ENCODE data around the gene CCDC40.

The CCDC40 gene

DNA sequence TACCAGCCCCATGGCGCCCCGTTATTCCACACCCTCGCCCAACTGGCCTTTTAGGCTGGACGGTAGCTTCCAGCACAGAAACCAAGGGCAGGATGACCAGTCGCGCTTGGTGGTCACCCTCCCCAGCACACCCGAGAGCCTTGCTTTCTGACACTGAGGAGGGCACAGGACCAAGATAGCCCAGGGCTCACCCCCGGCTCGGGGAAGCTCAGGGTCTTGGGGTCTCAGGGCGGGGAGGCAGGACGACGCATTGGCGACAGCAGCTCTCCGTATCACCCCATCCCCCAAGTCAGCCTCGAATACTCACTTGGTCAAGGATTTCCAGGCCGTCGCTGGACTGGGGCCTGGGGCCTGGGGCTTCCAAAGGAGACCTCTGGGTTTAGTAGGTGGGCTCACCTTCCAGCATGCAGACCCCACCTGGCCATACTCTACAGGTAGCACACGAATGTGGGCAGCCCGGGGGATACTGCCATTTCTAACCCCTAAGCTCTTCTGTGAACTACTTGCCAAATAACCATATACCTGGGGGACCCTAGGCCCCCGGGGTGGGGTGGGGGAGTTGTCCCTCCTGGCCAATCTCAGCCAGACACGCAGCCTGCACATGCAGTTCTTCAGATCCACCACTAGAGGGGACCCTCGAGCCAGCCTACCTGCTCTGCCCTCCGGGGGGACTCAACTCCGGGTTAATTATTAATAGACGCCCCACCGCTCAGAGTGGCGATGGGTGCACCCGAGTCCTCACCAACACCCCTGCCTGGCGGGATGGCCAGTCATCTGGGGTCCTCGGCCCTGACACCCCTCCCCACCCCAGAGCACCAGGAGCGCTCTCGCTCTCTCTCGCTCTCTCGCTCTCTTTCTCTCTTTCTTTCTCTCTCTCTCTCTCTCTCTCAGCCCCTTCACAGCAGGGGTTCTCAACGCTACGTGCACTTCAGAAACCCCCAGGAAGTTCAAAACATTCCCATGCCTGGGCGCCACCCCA lies 30.8 kb upstream of the CCDC40 start:
- no peaks in the 10 kb centered on the region for H3K27me3 ChIP-seq (ENCODE audit: control insufficient read depth, insufficient read depth, low read length)
- H3K4me3 ChIP-seq (ENCODE audit: low read length) = no peak overlapping the region
- no peaks in the 10 kb centered on the region for H3K36me3 ChIP-seq (ENCODE audit: control insufficient read depth, insufficient read depth, low read length)
- peaks cover 20% of the 10 kb centered on the region for H3K4me1 ChIP-seq (ENCODE audit: control insufficient read depth, insufficient read depth, low read length)
- H3K9me3 ChIP-seq (ENCODE audit: control insufficient read depth, low read length) = no peaks in the 10 kb centered on the region
- H3K9ac ChIP-seq (ENCODE audit: low read length) = peak overlapping the region; percentile 67

DNA sequence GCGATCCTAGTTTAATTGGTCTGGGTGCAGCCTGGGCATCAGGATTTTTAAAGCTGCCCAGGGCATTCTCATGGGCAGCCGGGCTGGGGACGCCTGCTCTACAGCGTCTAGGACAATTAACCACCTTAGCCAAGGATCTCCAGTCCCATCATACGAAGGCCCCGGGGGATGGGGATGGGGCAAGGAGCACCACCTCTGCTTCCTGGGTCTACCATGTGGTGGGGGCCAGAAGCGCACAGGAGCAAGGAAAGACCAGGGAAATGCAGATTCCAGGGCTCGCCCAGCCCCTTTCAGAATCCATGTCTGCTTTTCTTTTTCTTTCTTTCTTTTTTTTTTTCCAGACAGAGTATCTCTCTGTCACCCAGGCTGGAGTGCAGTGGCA lies 30.1 kb upstream of the CCDC40 start:
- H3K36me3 ChIP-seq (ENCODE audit: control insufficient read depth, insufficient read depth, low read length) = no peaks in the 10 kb centered on the region
- H3K4me3 ChIP-seq (ENCODE audit: low read length) = no peak overlapping the region
- H3K4me1 ChIP-seq (ENCODE audit: control insufficient read depth, insufficient read depth, low read length) = peaks cover 20% of the 10 kb centered on the region
- no peaks in the 10 kb centered on the region for H3K9me3 ChIP-seq (ENCODE audit: control insufficient read depth, low read length)
- peak overlapping the region; percentile 67 for H3K9ac ChIP-seq (ENCODE audit: low read length)
- no peaks in the 10 kb centered on the region for H3K27me3 ChIP-seq (ENCODE audit: control insufficient read depth, insufficient read depth, low read length)

DNA sequence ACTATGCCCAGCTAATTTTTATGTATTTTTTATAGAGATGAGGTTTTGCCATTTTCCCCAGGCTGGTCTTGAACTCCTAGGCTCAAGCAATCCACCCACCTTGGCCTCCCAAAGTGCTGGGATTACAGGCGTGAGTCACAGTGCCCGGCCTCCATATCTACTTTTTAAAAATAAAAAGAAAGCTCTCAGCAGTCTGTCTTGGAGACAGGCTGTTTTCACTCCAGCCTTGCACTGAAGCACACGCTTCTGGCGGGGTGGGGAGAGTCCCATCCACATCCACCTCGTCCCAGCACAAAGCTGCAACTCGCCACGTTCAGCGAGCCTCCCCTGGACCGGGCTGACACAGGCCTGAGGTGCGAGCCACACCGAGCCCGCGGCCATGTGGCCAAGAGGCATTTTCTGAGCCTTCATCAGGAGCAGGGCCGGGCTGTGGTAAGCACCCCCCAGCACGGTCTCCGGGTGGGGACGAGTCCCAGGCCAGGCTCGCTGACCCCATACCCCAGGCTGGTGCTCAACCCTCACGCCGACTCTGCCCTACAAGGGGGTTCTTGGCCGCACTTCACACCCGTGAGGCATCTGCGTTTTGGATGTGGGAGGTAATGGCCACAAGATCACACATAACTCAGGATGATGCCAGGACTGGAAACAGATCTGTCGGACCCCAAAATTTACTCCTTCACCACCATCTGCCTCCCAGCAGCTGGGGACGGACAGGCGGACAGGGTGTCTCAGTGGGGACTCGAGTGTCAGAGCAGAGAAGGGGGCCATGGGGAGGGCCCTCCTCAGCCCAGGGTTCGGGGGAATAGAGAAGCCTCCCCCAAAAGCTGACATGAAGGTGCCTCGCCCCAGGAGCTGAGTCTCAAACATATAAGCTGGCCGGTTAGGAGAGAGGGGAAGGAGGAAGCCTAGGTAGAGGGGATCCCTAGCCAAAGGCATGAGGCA lies 29.4 kb upstream of the CCDC40 start:
- no peaks in the 10 kb centered on the region for H3K36me3 ChIP-seq (ENCODE audit: control insufficient read depth, insufficient read depth, low read length)
- no peaks in the 10 kb centered on the region for H3K27me3 ChIP-seq (ENCODE audit: control insufficient read depth, insufficient read depth, low read length)
- H3K4me3 ChIP-seq (ENCODE audit: low read length) = no peak overlapping the region
- H3K4me1 ChIP-seq (ENCODE audit: control insufficient read depth, insufficient read depth, low read length) = peaks cover 20% of the 10 kb centered on the region
- H3K9me3 ChIP-seq (ENCODE audit: control insufficient read depth, low read length) = no peaks in the 10 kb centered on the region
- no peak overlapping the region for H3K9ac ChIP-seq (ENCODE audit: low read length)

DNA sequence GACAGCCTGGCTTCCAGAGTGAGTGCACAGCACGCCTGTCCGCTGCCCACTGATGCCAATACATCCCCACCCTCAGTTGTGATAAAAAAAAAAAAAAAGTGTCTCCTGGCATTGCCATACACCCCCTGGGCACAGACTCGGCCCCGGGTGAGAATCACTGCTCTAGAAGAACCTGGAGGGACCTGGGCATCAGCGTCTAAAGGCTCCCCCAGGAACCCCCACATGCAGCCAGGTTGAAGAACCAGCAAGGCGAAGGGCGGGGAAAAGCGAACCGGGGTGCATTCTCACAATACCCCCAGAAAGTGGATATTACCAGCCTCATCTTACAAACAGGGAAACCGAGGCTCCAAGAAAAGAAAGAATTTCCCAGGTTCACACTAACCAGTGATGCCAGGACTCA lies 28.5 kb upstream of the CCDC40 start:
- peaks cover 16% of the 10 kb centered on the region for H3K4me1 ChIP-seq (ENCODE audit: control insufficient read depth, insufficient read depth, low read length)
- H3K4me3 ChIP-seq (ENCODE audit: low read length) = no peak overlapping the region
- no peaks in the 10 kb centered on the region for H3K27me3 ChIP-seq (ENCODE audit: control insufficient read depth, insufficient read depth, low read length)
- no peak overlapping the region for H3K9ac ChIP-seq (ENCODE audit: low read length)
- no peaks in the 10 kb centered on the region for H3K36me3 ChIP-seq (ENCODE audit: control insufficient read depth, insufficient read depth, low read length)
- no peaks in the 10 kb centered on the region for H3K9me3 ChIP-seq (ENCODE audit: control insufficient read depth, low read length)

DNA sequence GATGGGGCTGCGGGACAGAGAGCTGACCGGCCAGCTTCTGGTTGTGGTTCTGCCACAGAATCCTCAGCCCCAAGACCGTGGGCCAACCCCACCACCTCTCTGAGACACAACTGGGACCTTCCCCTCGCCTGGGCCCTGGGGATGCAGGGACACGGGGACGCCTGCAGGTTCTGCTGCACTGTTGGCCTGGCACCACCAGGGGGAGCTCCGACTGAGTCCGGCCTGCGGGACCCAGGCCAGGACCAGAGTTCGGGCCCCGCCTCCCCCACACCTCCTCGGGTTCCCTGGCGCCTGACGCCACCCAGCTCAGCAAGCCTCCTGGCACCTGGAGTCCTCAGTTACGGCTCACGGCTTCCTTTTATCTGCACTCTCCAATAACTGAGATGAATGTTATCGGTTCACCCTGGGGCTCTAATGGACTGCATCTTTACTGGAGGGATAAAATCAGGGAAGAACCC lies 28.0 kb upstream of the CCDC40 start:
- no peaks in the 10 kb centered on the region for H3K27me3 ChIP-seq (ENCODE audit: control insufficient read depth, insufficient read depth, low read length)
- no peaks in the 10 kb centered on the region for H3K9me3 ChIP-seq (ENCODE audit: control insufficient read depth, low read length)
- no peak overlapping the region for H3K4me3 ChIP-seq (ENCODE audit: low read length)
- no peak overlapping the region for H3K9ac ChIP-seq (ENCODE audit: low read length)
- H3K4me1 ChIP-seq (ENCODE audit: control insufficient read depth, insufficient read depth, low read length) = peaks cover 13% of the 10 kb centered on the region
- H3K36me3 ChIP-seq (ENCODE audit: control insufficient read depth, insufficient read depth, low read length) = no peaks in the 10 kb centered on the region

DNA sequence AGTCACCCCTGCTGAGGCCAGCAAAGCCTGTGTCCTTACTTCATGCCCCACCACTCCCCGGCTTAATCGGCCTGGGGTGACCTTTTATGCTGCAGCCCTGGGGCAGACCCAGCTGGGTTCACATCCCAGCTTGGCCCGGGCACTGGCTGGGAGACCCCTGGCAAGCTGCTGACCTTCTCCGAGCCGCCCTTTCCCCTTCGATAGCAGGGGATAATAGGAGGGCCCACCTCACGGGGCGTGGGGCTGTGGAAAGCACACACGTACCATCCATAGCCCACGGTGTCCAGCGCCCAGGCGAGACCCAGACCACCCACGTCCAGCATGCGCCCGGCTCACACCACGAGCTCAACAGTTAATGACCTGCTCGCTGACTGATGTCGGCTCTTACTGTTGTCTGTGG lies 27.6 kb upstream of the CCDC40 start:
- Histone ChIP-seq H3K36me3 (ENCODE audit: control insufficient read depth, insufficient read depth, low read length) (no peaks in the 10 kb centered on the region), H3K9ac (ENCODE audit: low read length) (no peak overlapping the region), H3K4me1 (ENCODE audit: control insufficient read depth, insufficient read depth, low read length) (peaks cover 13% of the 10 kb centered on the region), H3K4me3 (ENCODE audit: low read length) (no peak overlapping the region), H3K9me3 (ENCODE audit: control insufficient read depth, low read length) (no peaks in the 10 kb centered on the region), H3K27me3 (ENCODE audit: control insufficient read depth, insufficient read depth, low read length) (no peaks in the 10 kb centered on the region)

DNA sequence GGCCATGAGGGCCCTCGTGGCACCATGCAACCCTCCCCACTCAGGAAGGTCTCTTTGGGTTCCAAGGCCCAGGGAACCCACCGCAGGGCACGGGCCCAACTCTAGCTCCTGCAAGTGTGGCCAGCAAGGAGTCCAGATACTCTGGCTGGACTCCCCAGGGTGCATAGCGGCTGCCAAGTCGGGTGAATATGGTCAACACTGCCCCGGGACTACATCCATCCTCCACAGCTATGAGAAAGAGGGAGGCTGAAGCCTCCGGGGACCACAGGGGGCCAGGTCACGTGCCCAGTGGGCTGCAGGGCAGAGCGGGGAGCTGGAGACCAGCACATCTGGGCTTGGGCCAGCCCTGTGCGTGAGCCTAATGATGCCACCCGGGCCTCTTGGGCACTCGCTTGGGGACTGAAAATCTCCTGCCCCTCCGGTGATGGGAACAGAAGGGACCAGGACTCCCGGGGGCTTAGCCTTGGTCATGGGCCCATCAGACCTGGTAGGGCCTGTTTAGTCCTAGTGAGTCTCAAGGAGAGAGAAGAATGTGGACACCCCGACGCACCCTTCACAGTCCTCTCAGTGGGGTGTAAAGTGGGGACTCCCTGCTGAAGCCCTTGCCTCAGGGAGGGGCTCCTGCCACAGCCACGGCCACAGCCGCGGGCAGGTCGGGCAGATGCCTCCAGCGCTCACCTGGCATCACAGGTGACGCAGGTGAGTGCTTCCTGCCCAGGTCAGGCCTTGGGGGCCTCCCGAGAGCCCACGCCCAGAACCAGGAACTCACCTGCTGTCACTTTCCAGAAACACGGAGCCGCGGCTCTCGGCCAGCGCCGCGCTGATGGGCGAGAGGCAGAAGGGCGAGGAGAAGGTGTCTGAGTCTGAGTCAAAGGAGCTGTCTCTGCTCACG lies 26.8 kb upstream of the CCDC40 start:
- H3K4me3 ChIP-seq (ENCODE audit: low read length) = no peak overlapping the region
- H3K9me3 ChIP-seq (ENCODE audit: control insufficient read depth, low read length) = no peaks in the 10 kb centered on the region
- no peak overlapping the region for H3K9ac ChIP-seq (ENCODE audit: low read length)
- peaks cover 13% of the 10 kb centered on the region for H3K4me1 ChIP-seq (ENCODE audit: control insufficient read depth, insufficient read depth, low read length)
- H3K27me3 ChIP-seq (ENCODE audit: control insufficient read depth, insufficient read depth, low read length) = no peaks in the 10 kb centered on the region
- no peaks in the 10 kb centered on the region for H3K36me3 ChIP-seq (ENCODE audit: control insufficient read depth, insufficient read depth, low read length)

DNA sequence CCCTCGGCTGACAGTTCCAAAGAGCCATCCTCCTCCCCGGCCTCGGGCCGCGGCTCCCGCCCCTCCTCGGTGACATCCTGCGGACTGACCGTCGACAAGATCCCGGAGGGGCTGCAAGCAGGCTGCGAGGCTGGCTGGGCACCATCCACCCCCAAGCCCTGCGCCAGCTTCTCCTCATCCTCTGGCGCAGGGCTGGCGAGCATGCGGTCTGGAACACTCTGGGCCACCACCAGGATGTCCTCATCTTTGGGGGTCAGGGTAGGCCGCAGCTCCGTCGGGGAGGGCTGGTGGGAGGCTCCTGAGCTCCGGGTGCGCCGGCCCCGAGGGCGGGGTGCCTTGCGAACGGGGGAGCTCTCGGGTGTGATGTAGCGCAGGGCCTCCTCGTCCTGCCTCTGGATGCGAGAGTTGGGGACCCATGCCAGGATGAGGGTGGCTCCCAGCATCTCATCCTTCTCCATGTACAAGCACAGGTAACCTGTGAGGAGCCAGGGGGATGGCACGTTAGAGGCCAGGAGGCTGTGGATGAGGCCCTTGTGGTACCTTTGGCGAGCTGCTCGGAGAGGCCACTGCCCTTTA lies 26.1 kb upstream of the CCDC40 start:
- no peak overlapping the region for H3K9ac ChIP-seq (ENCODE audit: low read length)
- H3K9me3 ChIP-seq (ENCODE audit: control insufficient read depth, low read length) = no peaks in the 10 kb centered on the region
- no peaks in the 10 kb centered on the region for H3K27me3 ChIP-seq (ENCODE audit: control insufficient read depth, insufficient read depth, low read length)
- no peak overlapping the region for H3K4me3 ChIP-seq (ENCODE audit: low read length)
- H3K4me1 ChIP-seq (ENCODE audit: control insufficient read depth, insufficient read depth, low read length) = peaks cover 13% of the 10 kb centered on the region
- no peaks in the 10 kb centered on the region for H3K36me3 ChIP-seq (ENCODE audit: control insufficient read depth, insufficient read depth, low read length)

DNA sequence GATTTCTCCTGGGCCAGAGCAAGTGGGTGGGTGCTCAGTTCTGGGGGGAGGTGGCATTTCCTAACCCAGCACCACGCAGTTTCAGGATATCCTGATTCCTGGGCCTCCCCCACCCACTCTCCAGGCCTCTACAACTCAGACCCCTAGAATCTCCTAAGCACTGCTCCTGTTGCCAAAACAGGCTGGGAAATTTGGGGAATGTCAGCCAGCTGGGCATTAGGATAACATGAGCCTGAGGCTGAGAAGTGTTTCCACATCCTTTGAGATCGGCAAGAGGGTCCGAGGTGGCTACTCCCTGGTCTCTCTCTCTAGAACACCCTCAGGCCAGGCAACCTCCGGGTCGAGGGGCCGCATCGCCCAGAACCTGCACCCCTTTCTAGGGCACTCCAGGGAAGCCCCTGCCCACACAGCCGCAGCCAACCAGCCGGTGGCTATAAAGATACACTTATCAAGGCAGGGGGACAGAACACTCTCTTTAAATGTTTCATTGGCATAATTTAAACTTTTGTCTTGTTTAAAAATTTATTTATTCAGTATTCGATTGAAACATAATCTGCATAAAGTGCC lies 24.4 kb upstream of the CCDC40 start:
- Histone ChIP-seq H3K4me1 (ENCODE audit: control insufficient read depth, insufficient read depth, low read length) (peaks cover 5% of the 10 kb centered on the region), H3K36me3 (ENCODE audit: control insufficient read depth, insufficient read depth, low read length) (no peaks in the 10 kb centered on the region), H3K9ac (ENCODE audit: low read length) (no peak overlapping the region), H3K4me3 (ENCODE audit: low read length) (no peak overlapping the region), H3K9me3 (ENCODE audit: control insufficient read depth, low read length) (no peaks in the 10 kb centered on the region), H3K27me3 (ENCODE audit: control insufficient read depth, insufficient read depth, low read length) (no peaks in the 10 kb centered on the region)

DNA sequence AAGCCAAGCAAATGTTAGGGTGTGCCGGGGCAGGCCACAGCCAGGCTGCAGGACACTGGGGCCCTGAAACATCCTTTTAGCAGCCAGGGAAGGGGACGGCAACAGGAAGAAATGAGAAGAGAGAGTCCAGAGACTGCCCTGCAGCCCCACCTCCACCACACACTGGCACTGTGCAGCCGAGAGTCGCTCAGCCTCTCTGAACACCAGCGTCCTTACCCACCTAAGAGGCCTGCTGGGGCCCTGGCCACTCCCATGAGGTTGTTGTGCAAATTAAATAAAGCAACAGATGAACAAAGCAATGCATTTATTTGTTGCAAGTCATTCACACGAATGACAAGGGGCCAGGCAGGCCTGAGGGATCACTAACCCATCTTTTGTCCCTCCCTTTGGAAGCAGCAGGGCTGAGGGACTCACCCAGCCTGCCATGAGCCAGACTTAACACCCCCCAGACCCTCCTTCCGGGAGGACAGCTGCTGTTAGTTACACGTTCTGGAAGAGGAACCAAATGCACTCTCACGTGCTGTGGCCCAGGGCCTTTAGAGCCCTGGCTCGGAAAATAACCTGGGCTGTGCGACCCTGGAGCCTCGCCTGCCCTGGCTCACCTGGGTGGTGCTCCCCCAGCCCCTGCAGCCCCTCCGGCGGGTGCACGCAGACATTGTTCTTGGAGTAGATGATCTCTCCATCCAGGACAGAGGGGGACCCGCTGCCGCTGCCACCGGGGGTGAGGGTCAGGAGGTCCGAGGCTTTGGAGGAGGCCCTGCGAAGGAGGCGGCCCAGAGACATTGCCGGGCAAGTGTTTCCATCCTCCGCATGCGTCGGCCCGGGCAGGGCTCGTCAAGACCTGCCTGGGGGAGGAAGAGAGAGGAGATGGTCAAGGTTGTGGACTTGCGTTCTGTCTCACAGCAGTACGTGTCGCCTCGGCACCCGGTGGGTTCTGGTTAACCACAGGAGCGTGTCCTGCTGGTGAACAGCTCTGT lies 23.4 kb upstream of the CCDC40 start:
- no peak overlapping the region for H3K4me3 ChIP-seq (ENCODE audit: low read length)
- H3K27me3 ChIP-seq (ENCODE audit: control insufficient read depth, insufficient read depth, low read length) = no peaks in the 10 kb centered on the region
- no peaks in the 10 kb centered on the region for H3K9me3 ChIP-seq (ENCODE audit: control insufficient read depth, low read length)
- H3K9ac ChIP-seq (ENCODE audit: low read length) = no peak overlapping the region
- H3K36me3 ChIP-seq (ENCODE audit: control insufficient read depth, insufficient read depth, low read length) = no peaks in the 10 kb centered on the region
- H3K4me1 ChIP-seq (ENCODE audit: control insufficient read depth, insufficient read depth, low read length) = peaks cover 5% of the 10 kb centered on the region

Data from mucosa of stomach (tissue), 1 donor.